ENCODE results near the gene NFATC2IP.

GRCh38 chr16:28977703-28978662 is 27.2 kb downstream of the NFATC2IP start:
- TF ChIP-seq CTCF (IDR thresholded peaks at IDR 0.05; ENCODE audit: insufficient read depth, low read depth, low read length) (peak; percentile 12), EZH2 (IDR thresholded peaks at IDR 0.05; ENCODE audit: insufficient read depth, low read length) (no peak)

All from astrocyte (in vitro differentiated cells and primary cell).